ENCODE measurements around the gene TDP1. TPM values are rescaled to one million over a fixed set of nuclear protein-coding genes. Genes with fewer than 3 reads are reported as not detected.
A peak's percentile ranks its signal among the peaks of the same experiment; 100 is the strongest.

Gene TDP1
- total and polyA plus RNA-seq, 2 of the 13 experiments (the other 11 are each of a cell fraction or from before 2014, with no cell fraction given), result 16.4 to 31.2 TPM

DNA sequence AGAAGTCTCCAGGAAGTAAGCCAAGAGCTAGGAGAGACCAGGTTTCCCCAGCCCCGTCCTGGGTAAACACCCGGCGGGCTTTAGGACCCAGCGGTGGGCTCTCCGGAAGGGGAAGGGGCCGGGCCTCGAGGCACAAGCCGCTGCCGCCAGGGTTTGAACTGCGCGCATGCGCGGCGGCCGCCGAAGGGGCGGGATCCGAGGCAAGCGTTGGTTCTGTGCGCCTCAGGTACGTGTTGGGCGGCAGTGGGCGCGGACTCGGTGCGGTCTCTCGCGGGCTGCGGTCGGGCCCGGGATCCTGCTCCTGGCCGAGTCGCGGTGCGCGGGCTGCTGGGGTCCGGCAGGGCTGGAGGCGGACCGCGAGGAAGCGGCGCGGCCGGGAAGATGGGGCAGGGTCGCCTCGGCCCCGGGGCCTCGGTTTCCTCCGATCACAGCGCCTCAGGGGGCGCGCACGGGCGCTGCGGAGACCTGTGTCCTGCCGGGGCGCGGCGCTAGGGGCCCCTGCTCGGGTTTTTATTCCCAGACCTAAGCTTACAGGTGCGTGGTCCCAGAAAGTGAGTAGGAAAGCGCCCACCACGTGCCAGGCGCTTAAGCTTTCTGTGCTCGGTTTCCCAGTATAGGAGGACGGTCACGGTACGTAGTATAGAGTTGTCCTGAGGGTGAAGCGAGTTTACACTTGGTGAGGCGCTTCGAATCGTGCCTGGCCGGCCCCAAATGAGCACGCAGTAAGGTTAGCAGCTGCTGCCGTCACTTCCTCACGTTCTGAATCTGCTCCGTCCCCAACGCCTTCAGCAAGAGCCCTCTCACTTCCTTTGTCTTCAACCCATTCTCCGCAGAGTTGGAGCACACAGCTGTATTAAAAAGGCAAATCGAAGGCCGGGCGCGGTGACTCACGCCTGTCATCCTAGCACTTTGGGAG, at the start of gene TDP1 (continued):
- TF ChIP-seq, protein P1, sequence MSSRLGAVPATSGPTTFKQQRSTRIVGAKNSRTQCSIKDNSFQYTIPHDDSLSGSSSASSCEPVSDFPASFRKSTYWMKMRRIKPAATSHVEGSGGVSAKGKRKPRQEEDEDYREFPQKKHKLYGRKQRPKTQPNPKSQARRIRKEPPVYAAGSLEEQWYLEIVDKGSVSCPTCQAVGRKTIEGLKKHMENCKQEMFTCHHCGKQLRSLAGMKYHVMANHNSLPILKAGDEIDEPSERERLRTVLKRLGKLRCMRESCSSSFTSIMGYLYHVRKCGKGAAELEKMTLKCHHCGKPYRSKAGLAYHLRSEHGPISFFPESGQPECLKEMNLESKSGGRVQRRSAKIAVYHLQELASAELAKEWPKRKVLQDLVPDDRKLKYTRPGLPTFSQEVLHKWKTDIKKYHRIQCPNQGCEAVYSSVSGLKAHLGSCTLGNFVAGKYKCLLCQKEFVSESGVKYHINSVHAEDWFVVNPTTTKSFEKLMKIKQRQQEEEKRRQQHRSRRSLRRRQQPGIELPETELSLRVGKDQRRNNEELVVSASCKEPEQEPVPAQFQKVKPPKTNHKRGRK (CRISPR knock-in tag; IDR thresholded peaks at IDR 0.05), result no peak
- TF ChIP-seq IKZF5 (CRISPR knock-in tag; IDR thresholded peaks at IDR 0.05) (0 out of 2 replicates have a peak, but pooled peaks have one; percentile 60), SCMH1 (CRISPR knock-in tag; IDR thresholded peaks at IDR 0.05; ENCODE audit: borderline replicate concordance) (no peak), TAF15 (IDR thresholded peaks at IDR 0.05; ENCODE audit: low read depth, low read length, poor library complexity, severe bottlenecking) (no peak), ZNF850 (CRISPR knock-in tag; conservative IDR thresholded peaks at IDR 0.05) (no peak), DRAP1 (CRISPR knock-in tag; IDR thresholded peaks at IDR 0.05) (peak; percentile 73), GZF1 (CRISPR knock-in tag; IDR thresholded peaks at IDR 0.05) (no peak), U2AF2 (IDR thresholded peaks at IDR 0.05; ENCODE audit: low read depth, low read length) (no peak), ZNF17 (CRISPR knock-in tag; IDR thresholded peaks at IDR 0.05) (no peak), HOXA5 (CRISPR knock-in tag; IDR thresholded peaks at IDR 0.05) (peak; percentile 71; the same call in 1 of the 2 replicates)
- TF ChIP-seq, protein P2, sequence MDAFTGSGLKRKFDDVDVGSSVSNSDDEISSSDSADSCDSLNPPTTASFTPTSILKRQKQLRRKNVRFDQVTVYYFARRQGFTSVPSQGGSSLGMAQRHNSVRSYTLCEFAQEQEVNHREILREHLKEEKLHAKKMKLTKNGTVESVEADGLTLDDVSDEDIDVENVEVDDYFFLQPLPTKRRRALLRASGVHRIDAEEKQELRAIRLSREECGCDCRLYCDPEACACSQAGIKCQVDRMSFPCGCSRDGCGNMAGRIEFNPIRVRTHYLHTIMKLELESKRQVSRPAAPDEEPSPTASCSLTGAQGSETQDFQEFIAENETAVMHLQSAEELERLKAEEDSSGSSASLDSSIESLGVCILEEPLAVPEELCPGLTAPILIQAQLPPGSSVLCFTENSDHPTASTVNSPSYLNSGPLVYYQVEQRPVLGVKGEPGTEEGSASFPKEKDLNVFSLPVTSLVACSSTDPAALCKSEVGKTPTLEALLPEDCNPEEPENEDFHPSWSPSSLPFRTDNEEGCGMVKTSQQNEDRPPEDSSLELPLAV (CRISPR knock-in tag; conservative IDR thresholded peaks at IDR 0.05; ENCODE audit: low read depth), result no peak
- TF ChIP-seq, protein P3, sequence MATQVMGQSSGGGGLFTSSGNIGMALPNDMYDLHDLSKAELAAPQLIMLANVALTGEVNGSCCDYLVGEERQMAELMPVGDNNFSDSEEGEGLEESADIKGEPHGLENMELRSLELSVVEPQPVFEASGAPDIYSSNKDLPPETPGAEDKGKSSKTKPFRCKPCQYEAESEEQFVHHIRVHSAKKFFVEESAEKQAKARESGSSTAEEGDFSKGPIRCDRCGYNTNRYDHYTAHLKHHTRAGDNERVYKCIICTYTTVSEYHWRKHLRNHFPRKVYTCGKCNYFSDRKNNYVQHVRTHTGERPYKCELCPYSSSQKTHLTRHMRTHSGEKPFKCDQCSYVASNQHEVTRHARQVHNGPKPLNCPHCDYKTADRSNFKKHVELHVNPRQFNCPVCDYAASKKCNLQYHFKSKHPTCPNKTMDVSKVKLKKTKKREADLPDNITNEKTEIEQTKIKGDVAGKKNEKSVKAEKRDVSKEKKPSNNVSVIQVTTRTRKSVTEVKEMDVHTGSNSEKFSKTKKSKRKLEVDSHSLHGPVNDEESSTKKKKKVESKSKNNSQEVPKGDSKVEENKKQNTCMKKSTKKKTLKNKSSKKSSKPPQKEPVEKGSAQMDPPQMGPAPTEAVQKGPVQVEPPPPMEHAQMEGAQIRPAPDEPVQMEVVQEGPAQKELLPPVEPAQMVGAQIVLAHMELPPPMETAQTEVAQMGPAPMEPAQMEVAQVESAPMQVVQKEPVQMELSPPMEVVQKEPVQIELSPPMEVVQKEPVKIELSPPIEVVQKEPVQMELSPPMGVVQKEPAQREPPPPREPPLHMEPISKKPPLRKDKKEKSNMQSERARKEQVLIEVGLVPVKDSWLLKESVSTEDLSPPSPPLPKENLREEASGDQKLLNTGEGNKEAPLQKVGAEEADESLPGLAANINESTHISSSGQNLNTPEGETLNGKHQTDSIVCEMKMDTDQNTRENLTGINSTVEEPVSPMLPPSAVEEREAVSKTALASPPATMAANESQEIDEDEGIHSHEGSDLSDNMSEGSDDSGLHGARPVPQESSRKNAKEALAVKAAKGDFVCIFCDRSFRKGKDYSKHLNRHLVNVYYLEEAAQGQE (IDR thresholded peaks at IDR 0.05; ENCODE audit: borderline replicate concordance in 1 of 2, low read depth in 1 of 2, low read length in 2 of 2), result no peak
- TF ChIP-seq, protein P4, sequence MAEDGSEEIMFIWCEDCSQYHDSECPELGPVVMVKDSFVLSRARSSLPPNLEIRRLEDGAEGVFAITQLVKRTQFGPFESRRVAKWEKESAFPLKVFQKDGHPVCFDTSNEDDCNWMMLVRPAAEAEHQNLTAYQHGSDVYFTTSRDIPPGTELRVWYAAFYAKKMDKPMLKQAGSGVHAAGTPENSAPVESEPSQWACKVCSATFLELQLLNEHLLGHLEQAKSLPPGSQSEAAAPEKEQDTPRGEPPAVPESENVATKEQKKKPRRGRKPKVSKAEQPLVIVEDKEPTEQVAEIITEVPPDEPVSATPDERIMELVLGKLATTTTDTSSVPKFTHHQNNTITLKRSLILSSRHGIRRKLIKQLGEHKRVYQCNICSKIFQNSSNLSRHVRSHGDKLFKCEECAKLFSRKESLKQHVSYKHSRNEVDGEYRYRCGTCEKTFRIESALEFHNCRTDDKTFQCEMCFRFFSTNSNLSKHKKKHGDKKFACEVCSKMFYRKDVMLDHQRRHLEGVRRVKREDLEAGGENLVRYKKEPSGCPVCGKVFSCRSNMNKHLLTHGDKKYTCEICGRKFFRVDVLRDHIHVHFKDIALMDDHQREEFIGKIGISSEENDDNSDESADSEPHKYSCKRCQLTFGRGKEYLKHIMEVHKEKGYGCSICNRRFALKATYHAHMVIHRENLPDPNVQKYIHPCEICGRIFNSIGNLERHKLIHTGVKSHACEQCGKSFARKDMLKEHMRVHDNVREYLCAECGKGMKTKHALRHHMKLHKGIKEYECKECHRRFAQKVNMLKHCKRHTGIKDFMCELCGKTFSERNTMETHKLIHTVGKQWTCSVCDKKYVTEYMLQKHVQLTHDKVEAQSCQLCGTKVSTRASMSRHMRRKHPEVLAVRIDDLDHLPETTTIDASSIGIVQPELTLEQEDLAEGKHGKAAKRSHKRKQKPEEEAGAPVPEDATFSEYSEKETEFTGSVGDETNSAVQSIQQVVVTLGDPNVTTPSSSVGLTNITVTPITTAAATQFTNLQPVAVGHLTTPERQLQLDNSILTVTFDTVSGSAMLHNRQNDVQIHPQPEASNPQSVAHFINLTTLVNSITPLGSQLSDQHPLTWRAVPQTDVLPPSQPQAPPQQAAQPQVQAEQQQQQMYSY (CRISPR knock-in tag; IDR thresholded peaks at IDR 0.05), result peak; percentile 41; the same call in 1 of the 2 replicates

All from HepG2 (cell line).